ENCODE measurements around the gene TSPAN9.

TSPAN9 gene

DNA sequence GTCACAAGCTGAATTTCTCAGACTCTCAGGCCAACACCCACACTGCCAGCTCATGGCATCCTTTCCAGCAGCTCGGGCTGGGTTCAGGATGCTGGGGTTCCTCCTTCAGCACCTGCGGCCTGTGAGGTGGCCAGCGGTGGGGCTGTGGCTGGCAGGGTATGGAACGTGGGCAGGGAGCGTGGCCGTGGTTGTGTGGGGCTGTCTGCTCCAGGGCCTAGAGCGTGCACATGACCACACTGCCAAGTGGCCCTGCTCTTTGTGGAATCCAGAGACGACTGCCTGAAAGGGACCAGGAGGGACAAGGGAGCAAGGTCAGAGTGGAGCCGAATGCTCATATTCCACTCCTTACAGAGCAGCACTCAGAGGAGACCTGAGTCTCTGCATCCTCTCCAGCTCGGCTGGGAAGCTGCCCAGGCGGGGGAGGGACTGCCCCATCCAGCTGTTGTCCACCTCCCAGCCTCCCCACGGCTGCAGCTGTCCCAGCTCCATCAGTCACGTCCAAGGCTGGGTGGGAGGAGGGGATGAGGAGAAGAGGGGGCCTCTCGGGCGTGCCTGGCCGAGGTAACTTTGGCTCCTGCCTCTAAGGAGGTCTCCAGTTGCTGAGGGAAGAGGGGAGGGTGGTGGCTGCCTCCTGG is 71.3 kb downstream of the TSPAN9 start:
- TF ChIP-seq, protein P1, sequence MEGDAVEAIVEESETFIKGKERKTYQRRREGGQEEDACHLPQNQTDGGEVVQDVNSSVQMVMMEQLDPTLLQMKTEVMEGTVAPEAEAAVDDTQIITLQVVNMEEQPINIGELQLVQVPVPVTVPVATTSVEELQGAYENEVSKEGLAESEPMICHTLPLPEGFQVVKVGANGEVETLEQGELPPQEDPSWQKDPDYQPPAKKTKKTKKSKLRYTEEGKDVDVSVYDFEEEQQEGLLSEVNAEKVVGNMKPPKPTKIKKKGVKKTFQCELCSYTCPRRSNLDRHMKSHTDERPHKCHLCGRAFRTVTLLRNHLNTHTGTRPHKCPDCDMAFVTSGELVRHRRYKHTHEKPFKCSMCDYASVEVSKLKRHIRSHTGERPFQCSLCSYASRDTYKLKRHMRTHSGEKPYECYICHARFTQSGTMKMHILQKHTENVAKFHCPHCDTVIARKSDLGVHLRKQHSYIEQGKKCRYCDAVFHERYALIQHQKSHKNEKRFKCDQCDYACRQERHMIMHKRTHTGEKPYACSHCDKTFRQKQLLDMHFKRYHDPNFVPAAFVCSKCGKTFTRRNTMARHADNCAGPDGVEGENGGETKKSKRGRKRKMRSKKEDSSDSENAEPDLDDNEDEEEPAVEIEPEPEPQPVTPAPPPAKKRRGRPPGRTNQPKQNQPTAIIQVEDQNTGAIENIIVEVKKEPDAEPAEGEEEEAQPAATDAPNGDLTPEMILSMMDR (IDR thresholded peaks at IDR 0.05; ENCODE audit: control extremely low read depth, extremely low read depth, low read depth, missing control alignments): no peak
- POLR2A ChIA-PET: no interaction called here
- CTCF ChIA-PET: interaction anchor here (1.7 kb wide), 1 partner anchor 152 kb away, joined by 5 read pairs; no protein-coding TSS in a partner anchor
- no peak for DNase-seq (ENCODE audit: extremely low spot score)

DNA sequence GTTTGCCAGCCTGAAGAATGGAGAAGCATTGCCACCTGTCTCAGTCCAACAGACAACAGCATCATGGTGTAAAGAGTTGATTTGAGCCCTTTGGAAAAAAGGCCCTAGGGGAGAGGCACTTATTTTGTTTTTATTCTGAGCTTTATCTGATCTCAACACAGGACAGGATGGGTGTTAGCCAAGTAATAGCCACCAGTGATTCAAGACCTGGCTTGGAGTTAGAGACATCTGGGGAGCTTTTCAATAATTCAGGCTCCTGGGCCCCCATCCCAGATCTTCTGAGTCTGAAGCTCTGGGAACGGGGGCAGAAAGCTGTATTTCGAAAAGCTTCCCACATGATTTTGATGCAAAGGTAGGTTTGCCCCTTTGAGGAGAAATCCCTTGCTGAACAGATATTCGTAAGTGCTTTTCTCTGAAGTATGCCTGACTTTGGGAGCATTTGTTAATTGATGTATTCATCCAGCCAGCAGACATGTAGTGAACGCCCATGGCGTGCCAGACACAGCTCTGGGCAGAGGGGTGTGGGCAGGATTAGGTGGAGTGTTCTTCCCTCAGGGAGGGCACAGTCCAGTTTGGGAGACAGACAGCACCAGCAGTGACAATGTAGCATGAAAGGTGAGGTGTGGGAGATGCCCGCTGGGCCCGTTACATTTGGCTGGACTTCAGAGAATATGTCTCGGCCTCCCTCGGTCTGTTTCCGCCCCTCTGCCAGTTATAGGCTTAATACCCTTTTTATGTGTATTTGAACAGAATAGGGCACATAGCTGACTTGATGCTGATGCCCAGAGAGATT is 72.5 kb downstream of the TSPAN9 start:
- DNase-seq (ENCODE audit: extremely low spot score): no peak
- TF ChIP-seq, protein P1 (IDR thresholded peaks at IDR 0.05; ENCODE audit: control extremely low read depth, extremely low read depth, low read depth, missing control alignments): no peak
- ChIA-PET POLR2A (no interaction called here), CTCF (interaction anchor here (1.0 to 1.7 kb wide), 2 partner anchors 57 to 151 kb away, joined by 3 to 5 read pairs; no protein-coding TSS in a partner anchor)

DNA sequence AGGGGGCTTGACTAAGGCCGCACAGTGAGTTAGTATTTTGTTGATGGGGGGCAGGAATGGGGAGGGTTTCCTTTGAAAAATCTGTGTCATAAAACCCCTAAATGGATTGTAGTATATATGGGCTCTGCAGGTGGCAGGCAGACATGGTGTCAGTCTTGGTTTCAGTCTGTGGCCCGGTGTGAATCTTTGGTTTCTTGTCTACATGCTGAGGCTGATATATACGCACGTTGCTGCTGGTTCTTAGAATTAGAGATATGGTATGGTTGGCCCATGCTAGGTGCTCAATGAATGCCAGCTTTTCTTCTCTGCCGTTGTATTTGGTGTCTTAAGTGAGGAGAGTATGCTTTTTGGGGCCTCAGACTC is 73.1 kb downstream of the TSPAN9 start:
- no peak for DNase-seq (ENCODE audit: extremely low spot score)
- CTCF ChIA-PET: no interaction called here
- POLR2A ChIA-PET: no interaction called here
- TF ChIP-seq, protein P1 (IDR thresholded peaks at IDR 0.05; ENCODE audit: control extremely low read depth, extremely low read depth, low read depth, missing control alignments): no peak

DNA sequence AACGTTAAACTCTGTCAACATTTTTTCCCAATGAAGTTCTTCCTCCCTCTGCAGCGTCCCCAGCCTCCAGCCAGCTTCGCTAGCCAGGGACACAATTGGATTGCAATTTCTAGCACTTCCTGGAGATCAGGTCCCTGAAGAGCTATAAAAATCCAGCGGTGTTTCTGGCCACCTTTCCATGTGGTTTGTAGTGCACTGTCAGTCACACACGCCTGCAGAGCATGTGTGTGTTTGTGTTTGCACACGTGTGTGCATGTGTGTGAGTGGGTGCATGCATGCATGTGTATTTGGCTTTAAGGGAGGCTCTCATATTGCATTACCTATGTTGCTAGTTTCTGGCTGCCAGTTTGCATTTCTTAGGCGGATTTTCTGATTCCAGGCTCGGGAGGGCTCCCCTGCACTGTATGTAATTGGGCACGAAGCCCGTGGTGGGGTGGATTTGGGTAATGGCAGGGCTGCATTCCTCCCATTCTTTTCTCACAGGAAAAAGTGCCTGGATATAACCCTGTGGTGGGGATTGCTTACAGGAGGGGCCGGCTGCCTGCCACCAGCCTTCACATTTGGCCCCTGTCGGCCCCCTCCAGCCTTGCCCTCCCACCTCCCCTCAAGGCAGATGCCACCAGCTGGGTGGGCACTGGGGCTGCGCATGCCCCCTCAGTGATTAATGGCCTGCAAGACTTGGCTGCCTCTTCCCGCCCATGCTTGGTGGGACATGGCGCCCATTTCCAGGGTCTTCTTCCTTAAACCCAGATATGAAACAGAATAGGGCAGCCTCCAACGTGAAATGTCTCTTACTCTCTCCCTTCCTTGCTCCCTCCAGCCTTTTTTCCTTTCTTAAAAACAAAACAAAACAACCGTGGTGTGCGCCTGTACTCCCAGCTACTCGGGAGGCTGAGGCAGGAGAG is 74.0 kb downstream of the TSPAN9 start:
- CTCF ChIA-PET: no interaction called here
- DNase-seq (ENCODE audit: extremely low spot score): no peak
- TF ChIP-seq, protein P1 (IDR thresholded peaks at IDR 0.05; ENCODE audit: control extremely low read depth, extremely low read depth, low read depth, missing control alignments): no peak
- POLR2A ChIA-PET: no interaction called here

DNA sequence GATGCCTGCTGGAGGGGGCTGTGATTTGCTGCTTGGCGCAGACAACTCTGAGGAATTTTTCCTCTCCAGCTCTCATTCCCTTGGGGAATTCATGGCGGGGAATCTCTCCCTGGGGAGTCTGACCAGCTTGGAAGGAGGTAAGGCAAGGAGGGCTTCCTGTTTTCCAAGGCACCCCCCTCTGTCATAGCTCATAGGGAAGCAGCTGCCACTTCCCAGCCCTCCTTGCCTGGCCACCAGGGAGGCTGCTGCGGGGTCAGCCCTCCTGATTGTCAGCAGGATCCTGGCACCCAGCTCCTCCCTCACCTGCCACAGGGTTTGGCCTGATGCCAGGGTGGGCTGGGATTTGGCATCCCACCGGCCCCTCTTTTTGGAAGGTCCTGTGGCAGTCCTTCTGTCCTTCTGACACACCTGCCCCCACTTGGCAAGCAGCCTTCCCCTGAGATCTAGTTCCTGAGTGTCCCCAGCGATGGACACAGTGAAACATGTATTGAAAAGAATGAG is 74.9 kb downstream of the TSPAN9 start:
- no peak for DNase-seq (ENCODE audit: extremely low spot score)
- ChIA-PET CTCF (no interaction called here), POLR2A (no interaction called here)
- TF ChIP-seq, protein P1 (IDR thresholded peaks at IDR 0.05; ENCODE audit: control extremely low read depth, extremely low read depth, low read depth, missing control alignments): no peak

DNA sequence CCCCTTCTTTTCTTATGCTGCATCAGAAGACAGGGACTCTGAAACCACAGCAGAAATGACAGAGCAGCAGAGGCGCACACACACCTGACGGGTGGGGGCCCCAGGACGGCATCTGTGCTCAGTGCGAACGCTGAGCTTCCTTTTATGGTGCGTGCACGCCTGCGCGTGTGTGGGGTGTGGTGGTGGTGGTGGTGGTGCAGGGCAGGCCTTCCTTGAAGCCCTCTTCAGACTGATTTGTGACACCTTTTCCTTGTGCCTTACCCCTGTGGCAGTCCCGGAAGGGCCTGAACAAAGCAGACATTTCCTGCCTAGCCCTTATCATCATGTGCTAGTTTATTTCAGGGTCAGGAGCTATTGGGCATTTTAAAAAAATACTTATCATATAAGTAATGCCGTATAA is 75.7 kb downstream of the TSPAN9 start:
- DNase-seq (ENCODE audit: extremely low spot score): no peak
- ChIA-PET POLR2A (no interaction called here), CTCF (interaction anchor here (1.0 to 1.9 kb wide), 4 partner anchors 8 to 123 kb away, joined by 3 to 8 read pairs (median 3); no protein-coding TSS in a partner anchor)
- TF ChIP-seq, protein P1 (IDR thresholded peaks at IDR 0.05; ENCODE audit: control extremely low read depth, extremely low read depth, low read depth, missing control alignments): no peak
